ENCODE data around the gene ELP6.

The ELP6 gene

DNA sequence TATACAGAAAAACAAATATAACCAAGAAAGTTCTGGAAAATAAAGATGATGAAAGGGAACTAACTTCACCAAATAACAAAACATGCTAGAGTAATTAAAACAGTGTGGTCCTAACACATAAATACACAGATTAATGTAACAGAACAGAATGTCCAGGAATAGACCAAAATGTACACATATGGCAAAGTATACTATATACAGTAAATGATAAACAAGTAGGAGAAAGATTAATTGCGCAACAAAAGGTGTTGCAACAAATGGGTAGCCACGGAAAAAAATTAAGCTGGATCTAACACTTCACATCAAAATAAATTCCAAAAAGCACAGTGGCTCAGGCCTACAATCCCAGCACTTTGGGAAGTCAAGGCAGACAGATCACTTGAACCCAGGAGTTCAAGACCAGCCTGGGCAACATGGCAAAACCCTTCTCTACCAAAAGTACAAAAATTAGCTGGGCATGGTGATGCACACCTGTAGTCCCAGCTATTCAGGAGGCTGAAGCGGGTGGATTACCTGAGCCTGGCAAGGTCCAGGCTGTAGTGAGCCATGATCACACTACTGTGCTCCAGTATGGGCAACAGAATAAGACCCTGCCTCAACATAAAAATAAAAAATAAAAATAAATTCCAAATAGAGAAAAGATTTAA lies 57.6 kb downstream of the ELP6 start:
- no peak for DNase-seq

DNA sequence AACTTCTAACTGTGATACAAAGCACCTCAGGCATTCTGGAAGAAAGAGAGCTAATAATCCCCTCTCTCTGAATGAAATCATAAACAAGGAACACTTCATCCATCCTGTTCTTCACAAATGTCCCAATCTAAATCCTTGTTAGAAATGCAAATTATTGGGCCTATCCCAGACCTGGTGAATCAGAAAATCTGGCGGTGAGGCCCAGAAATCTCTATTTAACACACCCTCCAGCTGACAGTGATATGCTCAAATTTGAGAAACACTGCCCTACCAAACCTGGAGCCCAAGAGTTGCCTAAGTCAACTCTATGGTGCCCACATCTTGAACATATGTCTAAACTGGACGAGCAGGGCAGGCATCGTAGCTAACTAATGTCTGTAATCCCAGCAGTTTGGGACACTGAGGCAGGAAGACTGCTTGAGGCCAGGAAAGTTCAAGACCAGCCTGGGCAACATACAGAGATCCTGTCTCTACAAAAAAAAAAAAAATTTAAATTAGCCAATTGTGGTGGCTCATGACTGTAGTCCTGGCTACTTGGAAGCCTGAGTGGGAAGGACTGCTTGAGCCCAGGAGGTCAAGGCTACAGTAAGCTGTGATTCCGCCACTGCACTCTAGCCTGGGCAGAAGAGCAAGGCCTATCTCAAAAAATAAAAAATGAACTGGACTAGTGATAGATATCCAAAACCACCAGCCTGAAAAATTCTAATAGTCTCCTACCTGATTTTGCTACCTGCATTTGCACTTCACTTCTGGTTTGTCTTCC lies 60.9 kb downstream of the ELP6 start:
- no peak for DNase-seq
